Upper lobe of right lung (tissue), 1 donor: ENCODE measurements around the gene SP1. TPM values are rescaled to one million over a fixed set of nuclear protein-coding genes. Genes with fewer than 3 reads are reported as not detected.
"Not testable (repeated sequence)": the region's sequence is repeated elsewhere in the genome, so short reads cannot be mapped to it uniquely, and the experiment has no call there.

Experiments used
- ATAC-seq: fragments of 200-7000 bp; cut with Tn5 transposase; one replicate; pipeline ENCODE4 v1.9.1; 2020; ENCODE audit warnings: mild to moderate bottlenecking, moderate library complexity
- DNase-seq: peaks from one replicate; pipeline ENCODE4 v3.0.0-alpha.2; 2020
- H3K27ac ChIP-seq: fragments of 200-600 bp; one replicate; pipeline ENCODE4 v1.8.0; 2022
- H3K27me3 ChIP-seq: fragments of 200-600 bp; one replicate; pipeline ENCODE4 v1.8.0; 2022; ENCODE audit warnings: mild to moderate bottlenecking
- H3K36me3 ChIP-seq: fragments of 200-600 bp; one replicate; pipeline ENCODE4 v1.8.0; 2022
- H3K4me1 ChIP-seq: fragments of 200-600 bp; one replicate; pipeline ENCODE4 v1.8.0; 2022
- H3K4me3 ChIP-seq: fragments of 200-600 bp; one replicate; pipeline ENCODE4 v1.8.0; 2022; ENCODE audit warnings: mild to moderate bottlenecking
- H3K9me3 ChIP-seq: fragments of 200-600 bp; one replicate; pipeline ENCODE4 v1.8.0; 2022
- CTCF ChIP-seq: fragments of 200-600 bp; IDR thresholded peaks from one replicate; pipeline ENCODE4 v1.8.0; 2022; ENCODE audit warnings: antibody characterized with exemption
- intact Hi-C: fragments of 100-400 bp; cut with DNase I; formaldehyde crosslinking; loops from one replicate; pipeline ENCODE4 v1.11.0; 2022
- total RNA-seq: library from RNA; stranded (reverse); fragmentation: NEBNext Ultra II Directional; extraction: Animal tissue kit (Norgen Biotek cat#: 25700); gene quantifications from one replicate; pipeline ENCODE4 v1.2.1, GENCODE V29; 2021
- donor health status: DM: no; HTN: yes; CAD: no; lungs with severe emphysema.

SP1 gene
- total RNA-seq, 1 donor from 2014 or later, result 87.7 TPM

GRCh38 chr12:53379389-53380103 is 430 bp upstream of the SP1 start:
- Histone ChIP-seq H3K27ac (peak overlapping the region; percentile 97), H3K36me3 (peaks cover 31% of the 10 kb centered on the region), H3K4me1 (peaks cover 45% of the 10 kb centered on the region), H3K4me3 (peak overlapping the region; percentile 62), H3K9me3 (no peaks in the 10 kb centered on the region), H3K27me3 (no peaks in the 10 kb centered on the region)
- ATAC-seq, result peak; percentile 75
- intact Hi-C loops, result no loop called here
- TF ChIP-seq CTCF, result no peak
- DNase-seq, result peak; percentile 96

- no peak for TF ChIP-seq CTCF
- intact Hi-C loops, result no loop called here
- Histone ChIP-seq H3K27ac (peak overlapping the region; percentile 49), H3K4me3 (peak overlapping the region; percentile 53), H3K27me3 (no peaks in the 10 kb centered on the region), H3K36me3 (peaks cover 31% of the 10 kb centered on the region), H3K9me3 (no peaks in the 10 kb centered on the region), H3K4me1 (peaks cover 60% of the 10 kb centered on the region)
- DNase-seq (peak; percentile 53), ATAC-seq (no peak)
Measured at GRCh38 chr12:53380794-53381730, 1.1 kb downstream of the SP1 start.

GRCh38 chr12:53381731-53382630 is 2.0 kb downstream of the SP1 start:
- peak; percentile 65 for DNase-seq
- ATAC-seq, result no peak
- intact Hi-C loops, result no loop called here

GRCh38 chr12:53383258-53383657 is 3.3 kb downstream of the SP1 start:
- Histone ChIP-seq H3K36me3 (peaks cover 35% of the 10 kb centered on the region), H3K4me3 (peak overlapping the region; percentile 33), H3K27me3 (no peaks in the 10 kb centered on the region), H3K9me3 (no peaks in the 10 kb centered on the region), H3K27ac (no peak overlapping the region), H3K4me1 (peaks cover 78% of the 10 kb centered on the region)
- ATAC-seq (no peak), DNase-seq (peak; percentile 22)
- intact Hi-C loops, result no loop called here
- TF ChIP-seq CTCF, result no peak

More at GRCh38 chr12:53381731-53382630, 2.0 kb downstream of the SP1 start:
- peak; percentile 48 for TF ChIP-seq CTCF
- H3K9me3 ChIP-seq, result no peaks in the 10 kb centered on the region
- H3K27me3 ChIP-seq, result no peaks in the 10 kb centered on the region
- H3K36me3 ChIP-seq, result peaks cover 31% of the 10 kb centered on the region
- peak overlapping the region; percentile 53 for H3K4me3 ChIP-seq
- peaks cover 69% of the 10 kb centered on the region for H3K4me1 ChIP-seq
- H3K27ac ChIP-seq, result peak overlapping the region; percentile 49

GRCh38 chr12:53386381-53386780 is 6.4 kb downstream of the SP1 start:
- peak; percentile 29 for DNase-seq
- Histone ChIP-seq H3K4me1 (peaks cover 96% of the 10 kb centered on the region), H3K4me3 (peak overlapping the region; percentile 27), H3K36me3 (peaks cover 43% of the 10 kb centered on the region)
- intact Hi-C loops, H3K27me3 ChIP-seq, ATAC-seq, H3K27ac ChIP-seq, H3K9me3 ChIP-seq: not testable (repeated sequence)
